ENCODE results near the gene CAMK2D. TPM values are rescaled to one million over a fixed set of nuclear protein-coding genes. Genes with fewer than 3 reads are reported as not detected.

CAMK2D gene
- total RNA-seq, 1 experiment from 2014 or later: 15.4 TPM

DNA sequence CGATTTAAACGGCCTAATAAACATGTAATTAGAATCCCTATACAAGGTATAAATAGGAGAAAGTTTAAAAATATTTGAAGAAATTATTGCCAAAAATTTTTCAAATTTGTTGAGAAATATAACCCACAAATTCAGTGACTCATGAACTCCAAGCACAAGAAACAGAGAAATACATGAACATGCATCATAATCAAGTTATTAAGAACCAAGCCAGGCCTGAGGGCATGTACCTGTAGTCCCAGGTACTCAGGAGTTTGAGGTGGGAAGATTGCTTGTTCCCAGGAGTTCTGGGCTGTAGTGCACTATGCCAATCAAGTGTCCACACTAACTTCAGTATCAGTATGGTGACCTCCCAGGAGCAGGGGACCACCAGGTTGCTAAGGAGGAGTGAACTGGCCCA, 341.9 kb downstream of the CAMK2D start:
- no TSS peak for BruUV-seq (replicated peaks)
- DNase-seq: no peak
- intact Hi-C loops (cut with micrococcal nuclease): no loop called here

DNA sequence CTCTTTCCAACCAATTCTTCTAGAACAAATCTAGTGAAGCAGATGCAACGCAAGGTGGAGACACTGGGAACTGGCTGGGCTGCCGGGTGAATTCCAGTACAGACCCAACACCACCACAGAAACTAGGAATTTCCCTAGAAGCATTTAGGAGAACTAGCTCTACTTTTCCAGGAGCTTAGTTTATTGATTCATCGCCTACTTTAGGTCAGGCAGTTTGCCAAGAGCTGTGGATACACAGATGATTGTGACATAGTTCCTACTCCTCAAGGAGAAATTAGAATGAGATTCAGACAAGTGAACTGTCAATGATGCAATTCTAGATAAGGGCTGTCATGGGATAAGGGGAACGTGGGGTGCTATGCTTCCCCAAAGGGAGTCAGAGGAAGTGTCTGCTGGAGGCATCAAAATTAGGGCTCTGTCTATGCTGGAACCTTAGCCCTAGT, 350.0 kb downstream of the CAMK2D start:
- no peak overlapping the region for H3K4me2 ChIP-seq (ENCODE audit: low read length)

More for the DNA sequence above, 341.9 kb downstream of the CAMK2D start:
- no peaks in the 10 kb centered on the region for H4K20me1 ChIP-seq (ENCODE audit: low read length)
- no peak overlapping the region for H3K9ac ChIP-seq (ENCODE audit: low read length)
- ChIA-PET POLR2A (ENCODE audit: unreplicated experiment) (no interaction called here), CTCF (no interaction called here)
- no peaks in the 10 kb centered on the region for H3K9me3 ChIP-seq (ENCODE audit: low read length)
- no peaks in the 10 kb centered on the region for H3K36me3 ChIP-seq (ENCODE audit: low read depth, low read length)
- no peaks in the 10 kb centered on the region for H3K4me1 ChIP-seq (ENCODE audit: insufficient read depth, low read length)
- no peak overlapping the region for H3K27ac ChIP-seq (ENCODE audit: low read length)
- ATAC-seq: no peak
- H3F3A ChIP-seq (ENCODE audit: low read length, unreplicated experiment): no peaks in the 10 kb centered on the region
- no peak overlapping the region for H2AFZ ChIP-seq (ENCODE audit: low read length)
- no peak for TF ChIP-seq EZH2phosphoT487 (IDR thresholded peaks at IDR 0.05; ENCODE audit: borderline replicate concordance, low read length)
- no peaks in the 10 kb centered on the region for H3K27me3 ChIP-seq (ENCODE audit: low read length)
- no peak overlapping the region for H3K4me2 ChIP-seq (ENCODE audit: low read length)
- no peak overlapping the region for H3K4me3 ChIP-seq (ENCODE audit: low read length)
- H3K79me2 ChIP-seq (ENCODE audit: low read length): no peaks in the 10 kb centered on the region
- H3K9me2 ChIP-seq (replicated peaks; ENCODE audit: low read length): no peaks in the 10 kb centered on the region

DNA sequence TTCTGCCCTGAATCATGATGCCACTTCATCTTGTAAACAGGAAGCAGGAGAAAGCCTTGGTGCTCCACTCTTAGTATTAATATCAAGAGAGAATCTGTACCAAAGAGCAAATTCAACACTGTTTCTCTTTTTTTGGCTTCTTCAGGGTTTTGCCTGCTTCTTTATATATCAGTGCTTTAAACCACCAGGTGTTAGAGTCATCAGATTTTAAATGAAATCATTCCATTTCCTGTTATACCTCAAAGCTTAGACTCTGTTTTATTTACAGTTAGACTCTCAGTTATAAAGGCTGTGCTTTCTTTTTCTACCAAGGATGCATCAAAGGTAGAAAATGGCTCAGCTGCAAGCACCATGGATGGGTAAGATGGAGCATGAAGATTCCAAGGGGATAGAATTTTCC, 350.9 kb downstream of the CAMK2D start:
- no peaks in the 10 kb centered on the region for H3K79me2 ChIP-seq (ENCODE audit: low read length)
- ChIA-PET POLR2A (ENCODE audit: unreplicated experiment) (no interaction called here), CTCF (no interaction called here)
- ATAC-seq (no peak), DNase-seq (no peak)
- no peak overlapping the region for H3K4me2 ChIP-seq (ENCODE audit: low read length)
- H3K4me3 ChIP-seq (ENCODE audit: low read length): no peak overlapping the region
- intact Hi-C loops (cut with micrococcal nuclease): no loop called here
- no peaks in the 10 kb centered on the region for H3K9me3 ChIP-seq (ENCODE audit: low read length)
- TF ChIP-seq, protein P1, sequence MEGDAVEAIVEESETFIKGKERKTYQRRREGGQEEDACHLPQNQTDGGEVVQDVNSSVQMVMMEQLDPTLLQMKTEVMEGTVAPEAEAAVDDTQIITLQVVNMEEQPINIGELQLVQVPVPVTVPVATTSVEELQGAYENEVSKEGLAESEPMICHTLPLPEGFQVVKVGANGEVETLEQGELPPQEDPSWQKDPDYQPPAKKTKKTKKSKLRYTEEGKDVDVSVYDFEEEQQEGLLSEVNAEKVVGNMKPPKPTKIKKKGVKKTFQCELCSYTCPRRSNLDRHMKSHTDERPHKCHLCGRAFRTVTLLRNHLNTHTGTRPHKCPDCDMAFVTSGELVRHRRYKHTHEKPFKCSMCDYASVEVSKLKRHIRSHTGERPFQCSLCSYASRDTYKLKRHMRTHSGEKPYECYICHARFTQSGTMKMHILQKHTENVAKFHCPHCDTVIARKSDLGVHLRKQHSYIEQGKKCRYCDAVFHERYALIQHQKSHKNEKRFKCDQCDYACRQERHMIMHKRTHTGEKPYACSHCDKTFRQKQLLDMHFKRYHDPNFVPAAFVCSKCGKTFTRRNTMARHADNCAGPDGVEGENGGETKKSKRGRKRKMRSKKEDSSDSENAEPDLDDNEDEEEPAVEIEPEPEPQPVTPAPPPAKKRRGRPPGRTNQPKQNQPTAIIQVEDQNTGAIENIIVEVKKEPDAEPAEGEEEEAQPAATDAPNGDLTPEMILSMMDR (conservative IDR thresholded peaks at IDR 0.05; ENCODE audit: low read depth, low read length): no peak
- no peak for TF ChIP-seq EZH2phosphoT487 (IDR thresholded peaks at IDR 0.05; ENCODE audit: borderline replicate concordance, low read length)
- TF ChIP-seq EZH2 (IDR thresholded peaks at IDR 0.05; ENCODE audit: low read length, unreplicated experiment): no peak
- H3K27ac ChIP-seq (ENCODE audit: low read length): no peak overlapping the region
- no peak overlapping the region for H2AFZ ChIP-seq (ENCODE audit: low read length)
- no peaks in the 10 kb centered on the region for H3K9me2 ChIP-seq (replicated peaks; ENCODE audit: low read length)
- no peaks in the 10 kb centered on the region for H3F3A ChIP-seq (ENCODE audit: low read length, unreplicated experiment)
- no peaks in the 10 kb centered on the region for H3K36me3 ChIP-seq (ENCODE audit: low read depth, low read length)
- no peak overlapping the region for H3K9ac ChIP-seq (ENCODE audit: low read length)
- H3K4me1 ChIP-seq (ENCODE audit: insufficient read depth, low read length): peaks cover 25% of the 10 kb centered on the region
- no peaks in the 10 kb centered on the region for H4K20me1 ChIP-seq (ENCODE audit: low read length)
- no peaks in the 10 kb centered on the region for H3K27me3 ChIP-seq (ENCODE audit: low read length)
- BruUV-seq (replicated peaks): no TSS peak

More for the DNA sequence above, 350.0 kb downstream of the CAMK2D start:
- H3K9ac ChIP-seq (ENCODE audit: low read length): no peak overlapping the region
- H4K20me1 ChIP-seq (ENCODE audit: low read length): no peaks in the 10 kb centered on the region
- POLR2A ChIA-PET (ENCODE audit: unreplicated experiment): no interaction called here
- ATAC-seq: no peak
- H3K9me3 ChIP-seq (ENCODE audit: low read length): no peaks in the 10 kb centered on the region
- H3K27me3 ChIP-seq (ENCODE audit: low read length): no peaks in the 10 kb centered on the region
- H2AFZ ChIP-seq (ENCODE audit: low read length): no peak overlapping the region
- H3K4me3 ChIP-seq (ENCODE audit: low read length): no peak overlapping the region
- H3K36me3 ChIP-seq (ENCODE audit: low read depth, low read length): no peaks in the 10 kb centered on the region
- H3K9me2 ChIP-seq (replicated peaks; ENCODE audit: low read length): no peaks in the 10 kb centered on the region
- H3K27ac ChIP-seq (ENCODE audit: low read length): no peak overlapping the region
- H3K4me1 ChIP-seq (ENCODE audit: insufficient read depth, low read length): peaks cover 21% of the 10 kb centered on the region
- peak; percentile 68 for DNase-seq
- intact Hi-C loops (cut with micrococcal nuclease): no loop called here
- H3K79me2 ChIP-seq (ENCODE audit: low read length): no peaks in the 10 kb centered on the region
- no TSS peak for BruUV-seq (replicated peaks)
- CTCF ChIA-PET: no interaction called here
- TF ChIP-seq EZH2phosphoT487 (IDR thresholded peaks at IDR 0.05; ENCODE audit: borderline replicate concordance, low read length) (no peak), EZH2 (IDR thresholded peaks at IDR 0.05; ENCODE audit: low read length, unreplicated experiment) (no peak)
- TF ChIP-seq, protein P1 (conservative IDR thresholded peaks at IDR 0.05; ENCODE audit: low read depth, low read length): no peak
- H3F3A ChIP-seq (ENCODE audit: low read length, unreplicated experiment): no peaks in the 10 kb centered on the region
